GM19193 (cell line): ENCODE measurements around the gene SRP68.

Source experiments
- POLR2A ChIP-seq: IDR thresholded peaks from 4 replicates; pipeline ENCODE4 v1.6.1; 2011; ENCODE audit not compliant: insufficient read depth, insufficient read length; ENCODE audit errors: extremely low read depth

Gene SRP68

DNA sequence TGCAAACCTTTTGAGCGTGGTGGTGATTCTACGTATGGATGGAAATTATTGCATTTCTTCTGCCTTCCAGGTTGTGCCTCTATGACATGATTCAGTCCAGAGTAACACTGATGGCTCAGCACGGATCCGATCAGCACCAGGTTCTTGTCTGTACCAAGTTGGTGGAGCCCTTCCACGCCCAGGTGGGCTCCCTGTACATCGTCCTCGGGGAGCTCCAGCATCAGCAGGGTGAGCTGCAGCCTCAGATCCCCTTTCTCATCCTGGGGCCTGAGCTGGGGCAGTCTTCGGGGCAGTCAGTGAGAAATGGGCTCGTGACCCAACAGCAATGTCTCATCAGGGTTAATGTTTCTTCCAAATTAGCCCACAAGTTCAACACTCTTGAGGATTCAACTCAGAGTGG is 80.9 kb downstream of the SRP68 start:
- TF ChIP-seq POLR2A = no peak
